ENCODE results near the gene RGS3.

- TF ChIP-seq CTCF (tag by site-specific recombination; IDR thresholded peaks at IDR 0.05) (no peak), ZNF239 (tag by site-specific recombination; IDR thresholded peaks at IDR 0.05) (no peak), PATZ1 (tag by site-specific recombination; IDR thresholded peaks at IDR 0.05) (no peak), TRIM28 (IDR thresholded peaks at IDR 0.05; ENCODE audit: borderline replicate concordance, low read length) (no peak), ZNF341 (tag by site-specific recombination; IDR thresholded peaks at IDR 0.05; ENCODE audit: low read depth) (no peak)
Observed at GRCh38 chr9:113632776-113633590, 169.5 kb downstream of the RGS3 start.

Measured in HEK293 (cell line).